ENCODE measurements around the gene GRK3. TPM values are rescaled to one million over a fixed set of nuclear protein-coding genes. Genes with fewer than 3 reads are reported as not detected.

GRK3 gene
- total and polyA plus RNA-seq, 2 of the 4 experiments (the other 2 are of a cell fraction): 0.58 to 1.6 TPM

- CTCF ChIA-PET: no interaction called here
- no peak overlapping the region; the same call in 1 of the 2 replicates for H3K9ac ChIP-seq (ENCODE audit: low read depth, low read length)
- ATAC-seq (ENCODE audit: low read depth) (peak; percentile 53), DNase-seq (no peak)
- H3K14ac ChIP-seq (replicated peaks; ENCODE audit: low read depth, low read length): no peak overlapping the region
- H3K9me3 ChIP-seq (ENCODE audit: control insufficient read depth, insufficient read depth, low read length): no peaks in the 10 kb centered on the region
- 1% methylated on average over 23 of the region's 61 CpGs; no CpG with 5 or more reads in 1 of the 2 experiments for WGBS, 2 experiments (ENCODE audit: extremely low coverage in 2 of 2, insufficient read length in 1 of 2)
- no peaks in the 10 kb centered on the region for H4K20me1 ChIP-seq (ENCODE audit: insufficient read depth, low read length)
- POLR2A ChIA-PET (ENCODE audit: unreplicated experiment): no interaction called here
- peak overlapping the region; percentile 97 for H3K4me3 ChIP-seq (ENCODE audit: insufficient read depth, low read depth, low read length)
- no peak overlapping the region for H2BK5ac ChIP-seq (ENCODE audit: low read depth, low read length, poor library complexity, severe bottlenecking)
- H2AFZ ChIP-seq (replicated peaks; ENCODE audit: low read length, poor library complexity): peak overlapping the region; percentile 84
- H3K9me1 ChIP-seq (ENCODE audit: insufficient read depth, low read length): no peaks in the 10 kb centered on the region
- peak overlapping the region; percentile 8 for H2AK9ac ChIP-seq (replicated peaks; ENCODE audit: low read depth, low read length, poor library complexity)
- no TSS peak for BruUV-seq (replicated peaks)
- no peak overlapping the region for H2BK120ac ChIP-seq (ENCODE audit: low read depth, low read length)
- H3K4ac ChIP-seq (ENCODE audit: low read depth, low read length): no peak overlapping the region
- H4K91ac ChIP-seq (ENCODE audit: insufficient read depth, low read depth, low read length): no peak overlapping the region
- H3K23ac ChIP-seq (ENCODE audit: low read depth, low read length): no peak overlapping the region
- H3K27me3 ChIP-seq (ENCODE audit: control insufficient read depth, insufficient read depth, low read length): peaks cover 20% of the 10 kb centered on the region
- dilution Hi-C loops (cut with HindIII; ENCODE audit: low sequenced_read_pairs, unreplicated experiment) (no loop called here), in situ Hi-C loops (cut with MboI; ENCODE audit: low sequenced_read_pairs) (no loop called here), intact Hi-C loops (cut with micrococcal nuclease) (no loop called here)
- H3K56ac ChIP-seq (ENCODE audit: extremely low read depth, insufficient read depth, low read length): no peak overlapping the region
- no peak overlapping the region for H4K8ac ChIP-seq (ENCODE audit: low read depth in 2 of 2, low read length in 2 of 2)
- TF ChIP-seq CEBPB (IDR thresholded peaks at IDR 0.05; ENCODE audit: low read depth, low read length): no peak
- TF ChIP-seq FOS (IDR thresholded peaks at IDR 0.05; ENCODE audit: low read depth, low read length): no peak
- TF ChIP-seq BHLHE40 (IDR thresholded peaks at IDR 0.05; ENCODE audit: low read depth, low read length): no peak
- TF ChIP-seq ELK1 (IDR thresholded peaks at IDR 0.05; ENCODE audit: borderline replicate concordance, low read depth, low read length): no peak
- no peak for TF ChIP-seq CTCF (conservative IDR thresholded peaks at IDR 0.05; ENCODE audit: low read depth, low read length)
- no peak for TF ChIP-seq MAZ (IDR thresholded peaks at IDR 0.05; ENCODE audit: borderline replicate concordance, low read depth, low read length)
- no peak for TF ChIP-seq MXI1 (IDR thresholded peaks at IDR 0.05; ENCODE audit: borderline replicate concordance, low read depth, low read length)
- TF ChIP-seq SMC3 (IDR thresholded peaks at IDR 0.05; ENCODE audit: low read depth, low read length): no peak
- no peak for TF ChIP-seq RAD21 (IDR thresholded peaks at IDR 0.05; ENCODE audit: low read length)
- no peak for TF ChIP-seq MAFK (IDR thresholded peaks at IDR 0.05; ENCODE audit: low read depth, low read length)
- TF ChIP-seq USF2 (IDR thresholded peaks at IDR 0.05; ENCODE audit: low read depth, low read length): no peak
- no peak for TF ChIP-seq CHD1 (IDR thresholded peaks at IDR 0.05; ENCODE audit: low read depth, low read length)
- TF ChIP-seq RCOR1 (IDR thresholded peaks at IDR 0.05; ENCODE audit: insufficient replicate concordance, low read length): no peak
- no peak for TF ChIP-seq POLR2A (IDR thresholded peaks at IDR 0.05; ENCODE audit: low read depth, low read length)
- TF ChIP-seq NFE2L2 (IDR thresholded peaks at IDR 0.05; ENCODE audit: low read depth, low read length): no peak
- no peak for TF ChIP-seq RFX5 (IDR thresholded peaks at IDR 0.05; ENCODE audit: low read depth, low read length)
- H2BK20ac ChIP-seq (ENCODE audit: low read depth, low read length): no peak overlapping the region
- peak overlapping the region; percentile 91 for H3K4me2 ChIP-seq (ENCODE audit: low read depth, low read length)
- H3K27ac ChIP-seq (ENCODE audit: insufficient read depth, low read length): no peak overlapping the region
- H3K18ac ChIP-seq (ENCODE audit: low read depth, low read length): no peak overlapping the region
- H3K36me3 ChIP-seq (ENCODE audit: control insufficient read depth, insufficient read depth, low read length): no peaks in the 10 kb centered on the region
- no peak overlapping the region for H4K5ac ChIP-seq (ENCODE audit: low read depth, low read length)
- H3K79me1 ChIP-seq (ENCODE audit: low read depth in 1 of 2, low read length in 2 of 2): no peaks in the 10 kb centered on the region
- no peaks in the 10 kb centered on the region for H3K4me1 ChIP-seq (ENCODE audit: control insufficient read depth, insufficient read depth, low read length)
- H2AK5ac ChIP-seq (ENCODE audit: low read depth, low read length): no peak overlapping the region
- H2BK15ac ChIP-seq (ENCODE audit: low read depth, low read length): no peak overlapping the region
Measured at GRCh38 chr22:25564979-25565677, 653 bp downstream of the GRK3 start.

Measured in IMR-90 (cell line).